Measurements from ENCODE around the gene MARCHF6. TPM values are rescaled to one million over a fixed set of nuclear protein-coding genes. Genes with fewer than 3 reads are reported as not detected.

MARCHF6 gene
- total and polyA plus RNA-seq, 9 of the 15 experiments (the other 6 are each of a cell fraction or from before 2014, with no cell fraction given): 74.1 to 456 (median 116) TPM

DNA sequence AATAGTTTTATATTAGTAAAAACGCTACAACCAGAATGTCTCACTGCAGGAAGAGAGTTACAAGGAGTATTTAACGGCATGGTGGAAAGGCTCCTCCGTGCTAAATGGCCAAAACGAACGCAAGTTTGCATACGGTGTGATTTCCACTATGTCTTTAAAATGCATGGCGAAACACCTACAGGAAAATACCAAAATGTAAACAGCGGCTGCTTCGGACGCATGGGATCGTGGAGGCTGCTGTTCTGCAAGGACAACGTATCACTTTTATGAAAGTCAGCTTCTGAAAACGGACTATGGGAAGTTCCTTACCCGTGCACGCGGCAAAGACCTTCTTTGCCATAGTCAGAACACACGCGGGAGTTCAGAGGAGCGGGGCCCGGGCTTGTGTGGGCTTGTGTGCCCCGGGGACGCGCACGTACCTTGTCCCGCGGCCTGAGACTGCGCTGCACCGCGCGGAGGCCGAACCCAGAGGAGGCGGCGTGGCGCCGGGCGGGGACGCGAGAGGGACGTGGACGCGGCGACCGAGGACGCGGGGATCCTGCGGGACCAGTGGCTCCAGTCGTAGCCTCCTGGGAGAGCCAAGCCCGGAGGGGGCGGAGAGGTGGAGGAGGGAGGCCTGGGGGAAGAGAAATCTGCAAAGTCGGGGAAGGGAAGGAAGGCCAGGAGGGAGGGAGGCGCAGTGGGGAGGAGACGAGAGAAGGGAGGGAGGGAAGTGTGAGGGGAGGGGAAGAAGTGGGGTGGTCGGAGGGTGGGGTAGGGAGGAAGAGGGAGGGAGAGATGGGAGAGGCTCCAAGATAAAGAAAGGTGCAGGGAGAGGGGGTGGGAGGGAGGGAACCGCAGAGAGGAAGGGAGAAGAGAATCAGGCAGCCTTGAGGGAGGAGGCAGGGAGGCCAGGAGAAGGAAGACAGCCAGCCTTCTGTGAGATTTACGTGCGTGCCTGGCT is 46.0 kb upstream of the MARCHF6 start, which contains the start of gene CMBL (continued):
- TF ChIP-seq SMAD2 (IDR thresholded peaks at IDR 0.05; ENCODE audit: low read depth, low read length): no peak
- peak in 1 of 2 experiments; percentile 98; a peak in 3 of 4 replicates for TF ChIP-seq HDAC1 (IDR thresholded peaks at IDR 0.05)
- no peak for TF ChIP-seq KLF6 (CRISPR knock-in tag; IDR thresholded peaks at IDR 0.05; ENCODE audit: borderline replicate concordance)
- TF ChIP-seq MYBL2 (IDR thresholded peaks at IDR 0.05; ENCODE audit: low read depth): no peak
- no peak for TF ChIP-seq MYBL2 (CRISPR knock-in tag; IDR thresholded peaks at IDR 0.05; ENCODE audit: borderline replicate concordance)
- TF ChIP-seq, protein P1, sequence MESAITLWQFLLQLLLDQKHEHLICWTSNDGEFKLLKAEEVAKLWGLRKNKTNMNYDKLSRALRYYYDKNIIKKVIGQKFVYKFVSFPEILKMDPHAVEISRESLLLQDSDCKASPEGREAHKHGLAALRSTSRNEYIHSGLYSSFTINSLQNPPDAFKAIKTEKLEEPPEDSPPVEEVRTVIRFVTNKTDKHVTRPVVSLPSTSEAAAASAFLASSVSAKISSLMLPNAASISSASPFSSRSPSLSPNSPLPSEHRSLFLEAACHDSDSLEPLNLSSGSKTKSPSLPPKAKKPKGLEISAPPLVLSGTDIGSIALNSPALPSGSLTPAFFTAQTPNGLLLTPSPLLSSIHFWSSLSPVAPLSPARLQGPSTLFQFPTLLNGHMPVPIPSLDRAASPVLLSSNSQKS (CRISPR knock-in tag; IDR thresholded peaks at IDR 0.05): no peak
- TF ChIP-seq ERF (CRISPR knock-in tag; IDR thresholded peaks at IDR 0.05): peak; percentile 24; the same call in 1 of the 2 replicates
- no peak for TF ChIP-seq ZNF444 (CRISPR knock-in tag; IDR thresholded peaks at IDR 0.05)
- TF ChIP-seq KLF10 (CRISPR knock-in tag; IDR thresholded peaks at IDR 0.05): no peak
- TF ChIP-seq PHB (CRISPR knock-in tag; IDR thresholded peaks at IDR 0.05): peak; percentile 54; the same call in 1 of the 2 replicates
- no peak for TF ChIP-seq BMI1 (IDR thresholded peaks at IDR 0.05; ENCODE audit: low read length)
- TF ChIP-seq, protein P2, sequence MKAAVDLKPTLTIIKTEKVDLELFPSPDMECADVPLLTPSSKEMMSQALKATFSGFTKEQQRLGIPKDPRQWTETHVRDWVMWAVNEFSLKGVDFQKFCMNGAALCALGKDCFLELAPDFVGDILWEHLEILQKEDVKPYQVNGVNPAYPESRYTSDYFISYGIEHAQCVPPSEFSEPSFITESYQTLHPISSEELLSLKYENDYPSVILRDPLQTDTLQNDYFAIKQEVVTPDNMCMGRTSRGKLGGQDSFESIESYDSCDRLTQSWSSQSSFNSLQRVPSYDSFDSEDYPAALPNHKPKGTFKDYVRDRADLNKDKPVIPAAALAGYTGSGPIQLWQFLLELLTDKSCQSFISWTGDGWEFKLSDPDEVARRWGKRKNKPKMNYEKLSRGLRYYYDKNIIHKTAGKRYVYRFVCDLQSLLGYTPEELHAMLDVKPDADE (conservative IDR thresholded peaks at IDR 0.05; ENCODE audit: control insufficient read depth, low read depth, low read length): peak; percentile 75
- no peak for TF ChIP-seq ZNF785 (CRISPR knock-in tag; IDR thresholded peaks at IDR 0.05)
- no peak for TF ChIP-seq DNMT1 (IDR thresholded peaks at IDR 0.05)
- TF ChIP-seq, protein P3, sequence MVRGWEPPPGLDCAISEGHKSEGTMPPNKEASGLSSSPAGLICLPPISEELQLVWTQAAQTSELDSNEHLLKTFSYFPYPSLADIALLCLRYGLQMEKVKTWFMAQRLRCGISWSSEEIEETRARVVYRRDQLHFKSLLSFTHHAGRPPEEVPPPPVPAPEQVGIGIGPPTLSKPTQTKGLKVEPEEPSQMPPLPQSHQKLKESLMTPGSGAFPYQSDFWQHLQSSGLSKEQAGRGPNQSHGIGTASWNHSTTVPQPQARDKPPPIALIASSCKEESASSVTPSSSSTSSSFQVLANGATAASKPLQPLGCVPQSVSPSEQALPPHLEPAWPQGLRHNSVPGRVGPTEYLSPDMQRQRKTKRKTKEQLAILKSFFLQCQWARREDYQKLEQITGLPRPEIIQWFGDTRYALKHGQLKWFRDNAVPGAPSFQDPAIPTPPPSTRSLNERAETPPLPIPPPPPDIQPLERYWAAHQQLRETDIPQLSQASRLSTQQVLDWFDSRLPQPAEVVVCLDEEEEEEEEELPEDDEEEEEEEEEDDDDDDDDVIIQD (CRISPR knock-in tag; IDR thresholded peaks at IDR 0.05): no peak
- no peak for TF ChIP-seq ZSCAN32 (CRISPR knock-in tag; IDR thresholded peaks at IDR 0.05)
- no peak for TF ChIP-seq TSC22D4 (tag; IDR thresholded peaks at IDR 0.05)
- peak; percentile 33 for TF ChIP-seq PHF20 (IDR thresholded peaks at IDR 0.05; ENCODE audit: partially characterized antibody)
- no peak for TF ChIP-seq KLF16 (IDR thresholded peaks at IDR 0.05)
- peak; percentile 43 for TF ChIP-seq ARID1B (IDR thresholded peaks at IDR 0.05)
- no peak for TF ChIP-seq ELF4 (CRISPR knock-in tag; IDR thresholded peaks at IDR 0.05)
- peak; percentile 70; the same call in 1 of the 2 replicates for TF ChIP-seq NFRKB (IDR thresholded peaks at IDR 0.05; ENCODE audit: low read depth)
- TF ChIP-seq MEF2A (IDR thresholded peaks at IDR 0.05; ENCODE audit: control insufficient read depth, low read depth, low read length): no peak
